Aorta (tissue), 5 donors: ENCODE data around the gene ALKBH4. TPM values are rescaled to one million over a fixed set of nuclear protein-coding genes. Genes with fewer than 3 reads are reported as not detected.
"Not testable (repeated sequence)": the region's sequence is repeated elsewhere in the genome, so short reads cannot be mapped to it uniquely, and the experiment has no call there.

ENCODE experiments used
- ATAC-seq: fragments of 200-7000 bp; cut with Tn5 transposase; one replicate; pipeline ENCODE4 v1.9.1; 2022; ENCODE audit warnings: moderate library complexity; ENCODE audit not compliant: low FRiP score
- DNase-seq, 2 donors: peaks; one replicate each; pipeline ENCODE4 v3.0.0-alpha.2; 2020
- H3K27ac ChIP-seq, 2 donors: one replicate each; pipeline ENCODE4 v1.5.1; 2013; ENCODE audit warnings: low read length in 2 of 2, mild to moderate bottlenecking in 2 of 2, moderate library complexity in 2 of 2, control low read depth in 1 of 2, inconsistent platforms in 1 of 2, low read depth in 1 of 2
- H3K27me3 ChIP-seq, 2 donors: one replicate each; pipeline ENCODE4 v1.6.1; 2013; ENCODE audit warnings: control low read depth in 1 of 2, low read length in 1 of 2, mild to moderate bottlenecking in 1 of 2, moderate library complexity in 1 of 2; ENCODE audit not compliant: insufficient read depth in 2 of 2, control insufficient read depth in 1 of 2
- H3K36me3 ChIP-seq, 2 donors: one replicate each; pipeline ENCODE4 v1.6.1; 2013; ENCODE audit warnings: control low read depth in 1 of 2, low read length in 1 of 2, mild to moderate bottlenecking in 1 of 2; ENCODE audit not compliant: insufficient read depth in 2 of 2, control insufficient read depth in 1 of 2
- H3K4me1 ChIP-seq, 2 donors: one replicate each; pipeline ENCODE4 v1.6.1; 2013; ENCODE audit warnings: low read length in 2 of 2, control low read depth in 1 of 2, mild to moderate bottlenecking in 1 of 2, moderate library complexity in 1 of 2; ENCODE audit not compliant: insufficient read depth in 2 of 2, control insufficient read depth in 1 of 2
- H3K4me3 ChIP-seq, 2 donors: one replicate each; pipeline ENCODE4 v1.5.1; 2013; ENCODE audit warnings: low read length in 2 of 2, control low read depth in 1 of 2, mild to moderate bottlenecking in 1 of 2
- H3K9me3 ChIP-seq: one replicate; pipeline ENCODE4 v1.6.1; 2013; ENCODE audit warnings: mild to moderate bottlenecking, low read length; ENCODE audit not compliant: control insufficient read depth
- WGBS, 2 donors: extraction: QIAGEN DNeasy Blood & Tissue Kit; methylation state at CpG; one replicate each; pipeline ENCODE4 v1.1.7; 2013; 5-methylcytosine and 5-hydroxymethylcytosine counted together
- intact Hi-C, 2 donors: fragments of 100-400 bp; cut with DNase I; formaldehyde crosslinking; loops; one replicate each; pipeline versions ENCODE4 v1.14.2 to v1.15.0; 2022
- polyA plus RNA-seq, 2 donors: library from polyadenylated mRNA; stranded (reverse); fragments of 200-250 nt; gene quantifications; one replicate each; pipeline ENCODE4 v1.2.3, GENCODE V29; 2013
- total RNA-seq, 2 donors: library from RNA; stranded (reverse); fragmentation: NEBNext Ultra II Directional; extraction: Animal tissue kit (Norgen Biotek cat#: 25700); gene quantifications; one replicate each; pipeline ENCODE4 v1.2.1, GENCODE V29; 2021
- donor health status: healthy with polysubstance abuse.
- donor health status: Bipolar disorder and iron deficiency.
- donor health status: DM: no; HTN: no; CAD: no.
- donor health status: DM: no; HTN: no; CAD: no.
- donor health status: DM: yes; HTN: yes; CAD: no.

ALKBH4 gene
- total and polyA plus RNA-seq, 4 donors: 6.1 to 10.2 (median 8.9) TPM

GRCh38 chr7:102460467-102460866 lies 4.2 kb downstream of the ALKBH4 start:
- intact Hi-C loops: no loop called here
- DNase-seq (no peak), ATAC-seq (no peak)
- no peak overlapping the region for H3K27ac ChIP-seq
- 87 to 90% methylated on average over 8 of the region's 8 CpGs for WGBS, 2 donors
- H3K4me1 ChIP-seq: no peaks in the 10 kb centered on the region
- H3K36me3 ChIP-seq: peaks cover 0 to 5% of the 10 kb centered on the region in 2 donors
- H3K9me3 ChIP-seq: no peaks in the 10 kb centered on the region
- no peak overlapping the region for H3K4me3 ChIP-seq
- H3K27me3 ChIP-seq: no peaks in the 10 kb centered on the region

GRCh38 chr7:102459221-102459844 lies 5.3 kb downstream of the ALKBH4 start:
- no peak overlapping the region for H3K4me3 ChIP-seq
- intact Hi-C loops: no loop called here
- H3K27me3 ChIP-seq: no peaks in the 10 kb centered on the region
- no peak for ATAC-seq
- no peaks in the 10 kb centered on the region for H3K4me1 ChIP-seq
- no peak for DNase-seq
- H3K27ac ChIP-seq: no peak overlapping the region
- WGBS, 2 donors: 93 to 95% methylated on average over 24 of the region's 24 CpGs
- H3K9me3 ChIP-seq: no peaks in the 10 kb centered on the region
- peaks cover 0 to 5% of the 10 kb centered on the region in 2 donors for H3K36me3 ChIP-seq

- Histone ChIP-seq H3K4me1 (no peaks in the 10 kb centered on the region), H3K4me3 (no peak overlapping the region), H3K36me3 (peaks cover 0 to 5% of the 10 kb centered on the region in 2 donors), H3K9me3 (no peaks in the 10 kb centered on the region), H3K27me3 (no peaks in the 10 kb centered on the region), H3K27ac (no peak overlapping the region)
- no peak for DNase-seq
- 93% methylated on average over 40 of the region's 40 CpGs for WGBS, 2 donors
- intact Hi-C loops: no loop called here
- no peak for ATAC-seq
These were observed 7.2 kb downstream of the ALKBH4 start for GRCh38 chr7:102457352-102457924.

- 83 to 84% methylated on average over 10 of the region's 10 CpGs for WGBS, 2 donors
- H3K4me1 ChIP-seq: no peaks in the 10 kb centered on the region
- H3K27ac ChIP-seq: no peak overlapping the region
- H3K9me3 ChIP-seq: no peaks in the 10 kb centered on the region
- intact Hi-C loops: no loop called here
- H3K27me3 ChIP-seq: no peaks in the 10 kb centered on the region
- no peak for ATAC-seq
- DNase-seq: no peak
- H3K4me3 ChIP-seq: no peak overlapping the region
- peaks cover 0 to 5% of the 10 kb centered on the region in 2 donors for H3K36me3 ChIP-seq
These were observed 8.3 kb downstream of the ALKBH4 start for GRCh38 chr7:102456327-102456726.

- DNase-seq (no peak), ATAC-seq (no peak)
- Histone ChIP-seq H3K27me3 (no peaks in the 10 kb centered on the region), H3K9me3 (no peaks in the 10 kb centered on the region), H3K4me1 (no peaks in the 10 kb centered on the region), H3K27ac (no peak overlapping the region), H3K36me3 (peaks cover 0 to 5% of the 10 kb centered on the region in 2 donors), H3K4me3 (no peak overlapping the region)
- intact Hi-C loops: no loop called here
- WGBS, 2 donors: 85 to 88% methylated on average over 11 of the region's 11 CpGs
These were observed 9.1 kb downstream of the ALKBH4 start for GRCh38 chr7:102455596-102455995.

GRCh38 chr7:102454932-102455331 lies 9.7 kb downstream of the ALKBH4 start:
- H3K4me3 ChIP-seq, H3K4me1 ChIP-seq, H3K27me3 ChIP-seq, H3K36me3 ChIP-seq, H3K27ac ChIP-seq, DNase-seq, intact Hi-C loops, ATAC-seq, H3K9me3 ChIP-seq: not testable (repeated sequence)
- WGBS, 2 donors: 91 to 93% methylated on average over 10 of the region's 10 CpGs

GRCh38 chr7:102454468-102454867 lies 10.2 kb downstream of the ALKBH4 start:
- no peaks in the 10 kb centered on the region for H3K4me1 ChIP-seq
- 68 to 69% methylated on average over 12 of the region's 12 CpGs for WGBS, 2 donors
- H3K4me3 ChIP-seq: no peak overlapping the region
- no peak overlapping the region for H3K27ac ChIP-seq
- intact Hi-C loops: no loop called here
- H3K9me3 ChIP-seq: no peaks in the 10 kb centered on the region
- peaks cover 0 to 5% of the 10 kb centered on the region in 2 donors for H3K36me3 ChIP-seq
- ATAC-seq: no peak
- DNase-seq: no peak
- no peaks in the 10 kb centered on the region for H3K27me3 ChIP-seq

- H3K27me3 ChIP-seq: no peaks in the 10 kb centered on the region
- WGBS, 2 donors: 18 to 21% methylated on average over 7 of the region's 7 CpGs
- no peak for ATAC-seq
- intact Hi-C loops: no loop called here
- H3K27ac ChIP-seq: no peak overlapping the region
- H3K9me3 ChIP-seq: no peaks in the 10 kb centered on the region
- no peaks in the 10 kb centered on the region for H3K4me1 ChIP-seq
- no peak for DNase-seq
- peaks cover 0 to 5% of the 10 kb centered on the region in 2 donors for H3K36me3 ChIP-seq
- no peak overlapping the region for H3K4me3 ChIP-seq
These were observed 11.3 kb downstream of the ALKBH4 start for GRCh38 chr7:102453319-102453718.

- Histone ChIP-seq H3K4me3 (no peak overlapping the region), H3K27me3 (no peaks in the 10 kb centered on the region), H3K9me3 (no peaks in the 10 kb centered on the region), H3K36me3 (peaks cover 0 to 5% of the 10 kb centered on the region in 2 donors), H3K27ac (no peak overlapping the region), H3K4me1 (no peaks in the 10 kb centered on the region)
- intact Hi-C loops: no loop called here
- ATAC-seq: no peak
- DNase-seq: no peak
- WGBS, 2 donors: 88 to 96% methylated on average over 6 of the region's 6 CpGs
These were observed 12.2 kb downstream of the ALKBH4 start for GRCh38 chr7:102452451-102452850.
